SK-N-SH (cell line): ENCODE data around the gene LIMS2. TPM values are rescaled to one million over a fixed set of nuclear protein-coding genes. Genes with fewer than 3 reads are reported as not detected.
A peak's percentile ranks its signal among the peaks of the same experiment; 100 is the strongest.

Experiments used
- CTCF ChIA-PET: fragments of 300-600, 350-600 bp; formaldehyde crosslinking; extraction: SDS; loops from one replicate; lab custom pipeline; 2021; lab: Yijun Ruan, JAX
- POLR2A ChIA-PET: fragments of 350-600 bp; sonication (Branson Sonifier 250); formaldehyde crosslinking; extraction: SDS; loops from one replicate; lab custom pipeline; 2020; ENCODE audit warnings: antibody characterized with exemption, inconsistent platforms; lab: Yijun Ruan, JAX
- DNase-seq: peaks from one replicate; pipeline ENCODE4 v3.0.0; 2012
- H2AFZ ChIP-seq: fragments of 200-600 bp; sonication (generic); 2 replicates; pipeline ENCODE4 v1.8.1; 2016; ENCODE audit warnings: antibody characterized with exemption, mild to moderate bottlenecking, low read depth
- H3F3A ChIP-seq: fragments of 200-600 bp; sonication (generic); replicated peaks from 2 replicates; pipeline ENCODE3; 2016; ENCODE audit warnings: antibody characterized with exemption, mild to moderate bottlenecking; ENCODE audit not compliant: insufficient read depth
- H3K27ac ChIP-seq, 2 experiments: fragments of 200-500 bp in 1 of 2; fragments of 200-600 bp in 1 of 2; sonication (Bioruptor generic) in 1 of 2; sonication (generic), shearing (Covaris generic) in 1 of 2; 2 replicates each; pipeline versions ENCODE4 v1.5.1 to v1.6.1; 2014 to 2016; ENCODE audit warnings: low read depth in 2 of 2, inconsistent platforms in 1 of 2, low read length in 1 of 2, mild to moderate bottlenecking in 1 of 2, mixed read lengths in 1 of 2
- H3K27me3 ChIP-seq: fragments of 200-600 bp; sonication (generic), shearing (Covaris generic); 2 replicates; pipeline ENCODE4 v1.6.1; 2016; ENCODE audit warnings: mixed run types; ENCODE audit not compliant: insufficient read depth
- H3K36me3 ChIP-seq, 2 experiments: fragments of 200-500 bp in 1 of 2; fragments of 200-600 bp in 1 of 2; sonication (Bioruptor generic) in 1 of 2; sonication (generic) in 1 of 2; replicated peaks in 1 of 2; 2 replicates each; pipeline versions ENCODE3 to v1.5.1; 2014 to 2016; ENCODE audit warnings: low read length in 1 of 2, mild to moderate bottlenecking in 1 of 2; ENCODE audit not compliant: insufficient read depth in 2 of 2, control insufficient read depth in 1 of 2
- H3K4me1 ChIP-seq, 2 experiments: fragments of 200-500 bp in 1 of 2; fragments of 200-600 bp in 1 of 2; sonication (Bioruptor generic) in 1 of 2; sonication (generic), shearing (Covaris generic) in 1 of 2; 2 replicates each; pipeline versions ENCODE4 v1.5.1 to v1.6.1; 2014 to 2016; ENCODE audit warnings: low read depth in 1 of 2, low read length in 1 of 2, mixed run types in 1 of 2; ENCODE audit not compliant: insufficient read depth in 2 of 2, control insufficient read depth in 1 of 2
- H3K4me2 ChIP-seq: fragments of 200-600 bp; sonication (generic), shearing (Covaris generic); 2 replicates; pipeline ENCODE4 v1.6.1; 2017; ENCODE audit warnings: mixed run types
- H3K4me3 ChIP-seq, 2 experiments: fragments of 200-500 bp in 1 of 2; fragments of 200-600 bp in 1 of 2; sonication (Bioruptor generic) in 1 of 2; sonication (generic), shearing (Covaris generic) in 1 of 2; 2 replicates each; pipeline versions ENCODE4 v1.5.1 to v1.8.1; 2014 to 2016; ENCODE audit warnings: low read depth in 2 of 2, inconsistent platforms in 1 of 2, low read length in 1 of 2, mild to moderate bottlenecking in 1 of 2, mixed read lengths in 1 of 2, moderate library complexity in 1 of 2
- H3K79me2 ChIP-seq: fragments of 200-600 bp; sonication (generic); 2 replicates; pipeline ENCODE4 v1.8.1; 2017; ENCODE audit warnings: mild to moderate bottlenecking; ENCODE audit not compliant: insufficient read depth
- H3K9ac ChIP-seq: fragments of 200-600 bp; sonication (generic); 2 replicates; pipeline ENCODE4 v1.6.1; 2017; ENCODE audit warnings: mixed run types
- H3K9me2 ChIP-seq: fragments of 200-600 bp; sonication (generic); 2 replicates; pipeline ENCODE4 v1.6.1; 2017; ENCODE audit warnings: mixed run types
- H3K9me3 ChIP-seq: fragments of 200-600 bp; sonication (generic); 2 replicates; pipeline ENCODE4 v1.6.1; 2017; ENCODE audit warnings: mixed run types, mild to moderate bottlenecking, moderate library complexity
- H4K20me1 ChIP-seq: fragments of 200-600 bp; sonication (generic); 2 replicates; pipeline ENCODE4 v1.6.1; 2017; ENCODE audit warnings: mild to moderate bottlenecking, mixed run types; ENCODE audit not compliant: insufficient read depth
- ELF1 ChIP-seq: IDR thresholded peaks from 2 replicates; pipeline ENCODE4 v1.4.0; 2012
- EZH2phosphoT487 ChIP-seq: fragments of 200-600 bp; sonication (generic); IDR thresholded peaks from 2 replicates; pipeline ENCODE4 v1.6.1; 2017; ENCODE audit warnings: low read depth, mixed run types, mild to moderate bottlenecking, antibody characterized with exemption, moderate library complexity, borderline replicate concordance
- FOSL2 ChIP-seq: IDR thresholded peaks from 2 replicates; pipeline ENCODE4 v1.4.0; 2012; ENCODE audit warnings: low read depth, mild to moderate bottlenecking, moderate library complexity, borderline replicate concordance
- FOXJ3 ChIP-seq: sonication (generic); formaldehyde crosslinking; IDR thresholded peaks from 2 replicates; pipeline ENCODE4 v1.5.1; 2020; ENCODE audit warnings: mild to moderate bottlenecking, missing genetic modification reagents
- FOXM1 ChIP-seq: IDR thresholded peaks from 2 replicates; pipeline ENCODE4 v1.4.0; 2012; ENCODE audit warnings: low read depth, mild to moderate bottlenecking
- IRF3 ChIP-seq: fragments of 150-350 bp; IDR thresholded peaks from 2 replicates; pipeline ENCODE4 v1.6.1; 2016; ENCODE audit warnings: mild to moderate bottlenecking, low read depth, low read length
- JUND ChIP-seq: IDR thresholded peaks from 2 replicates; pipeline ENCODE4 v1.4.0; 2012
- NFIC ChIP-seq: IDR thresholded peaks from 2 replicates; pipeline ENCODE4 v1.4.0; 2012; ENCODE audit warnings: borderline replicate concordance
- NRF1 ChIP-seq: IDR thresholded peaks from 2 replicates; pipeline ENCODE4 v1.6.1; 2012; ENCODE audit warnings: low read depth, mild to moderate bottlenecking, low read length
- PBX3 ChIP-seq: IDR thresholded peaks from 2 replicates; pipeline ENCODE4; 2012
- POLR2AphosphoS5 ChIP-seq: IDR thresholded peaks from 2 replicates; pipeline ENCODE4 v1.6.1; 2012; ENCODE audit warnings: low read depth, low read length
- RAD21 ChIP-seq: IDR thresholded peaks from 2 replicates; pipeline ENCODE4 v1.6.1; 2012; ENCODE audit warnings: mild to moderate bottlenecking, low read length
- RFX5 ChIP-seq: IDR thresholded peaks from 2 replicates; pipeline ENCODE4 v1.6.1; 2012; ENCODE audit warnings: mild to moderate bottlenecking, improper control_type of control experiment, low read length
- RXRA ChIP-seq: IDR thresholded peaks from 2 replicates; pipeline ENCODE4 v1.4.0; 2012; ENCODE audit warnings: low read depth, mild to moderate bottlenecking, borderline replicate concordance
- SIN3A ChIP-seq: IDR thresholded peaks from 2 replicates; pipeline ENCODE4 v1.6.1; 2012; ENCODE audit warnings: low read depth, mild to moderate bottlenecking, low read length, moderate library complexity, borderline replicate concordance
- TAF1 ChIP-seq: IDR thresholded peaks from 2 replicates; pipeline ENCODE4 v1.6.1; 2012; ENCODE audit warnings: low read depth, mild to moderate bottlenecking, low read length, moderate library complexity, borderline replicate concordance
- TEAD4 ChIP-seq: IDR thresholded peaks from 2 replicates; pipeline ENCODE4 v1.4.0; 2012; ENCODE audit warnings: mild to moderate bottlenecking, borderline replicate concordance; ENCODE audit not compliant: insufficient read depth
- WGBS: methylation state at CpG from one replicate; pipeline ENCODE4 v1.1.6; 2017; ENCODE audit warnings: low lambda C conversion rate; 5-methylcytosine and 5-hydroxymethylcytosine counted together
- polyA plus RNA-seq, 3 experiments: library from polyadenylated mRNA; depleted of rRNA; stranded (reverse); fragments of >200 nt; gene quantifications; 2 replicates each; pipeline ENCODE4 v1.2.3, GENCODE V29; 2012
- TF ChIP-seq, protein P1 (sequence below): fragments of 150-350 bp; IDR thresholded peaks from 2 replicates; pipeline ENCODE4 v1.6.1; 2017; ENCODE audit warnings: antibody characterized with exemption, low read length, low read depth, borderline replicate concordance
- TF ChIP-seq, protein P2 (sequence below): IDR thresholded peaks from 2 replicates; pipeline ENCODE4 v1.4.0; 2012; ENCODE audit warnings: low read depth

The LIMS2 gene
- polyA plus RNA-seq, 1 of the 3 experiments (the other 2 are of a cell fraction) = 2.7 TPM

DNA sequence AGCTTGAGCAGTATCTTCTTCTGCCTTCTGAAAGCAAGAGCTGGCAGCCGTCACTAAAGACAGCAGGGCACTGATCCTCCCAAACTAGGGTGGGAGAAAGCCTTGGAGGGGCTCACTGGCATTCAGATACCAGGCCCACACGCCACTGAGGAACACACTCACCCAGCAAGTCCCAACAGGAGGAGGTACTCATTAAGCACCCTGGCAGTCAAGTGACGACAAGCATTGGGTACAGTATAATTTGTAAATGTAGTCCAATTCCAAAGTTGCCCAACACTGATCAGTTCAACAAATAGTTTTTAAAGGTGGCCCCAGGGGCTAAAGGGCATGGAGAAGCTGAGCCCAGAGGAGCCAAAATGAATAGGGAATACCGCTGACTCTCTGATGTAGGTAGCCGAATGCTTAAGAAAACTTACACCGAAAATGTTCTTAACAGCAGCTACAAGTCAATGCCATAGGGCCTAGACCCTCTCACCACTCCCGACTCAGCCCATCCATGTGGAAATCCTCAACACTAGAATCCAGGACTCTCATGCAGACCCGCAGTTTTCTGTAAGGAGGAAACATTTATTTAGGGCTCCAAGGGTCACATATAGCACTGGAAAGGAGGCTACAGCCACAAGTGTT is 9.9 kb downstream of the LIMS2 start:
- Histone ChIP-seq H3K36me3 (no peaks in the 10 kb centered on the region), H3K9me2 (no peaks in the 10 kb centered on the region), H3K27ac (no peak overlapping the region), H3K4me1 (peaks cover 0 to 21% of the 10 kb centered on the region in 2 experiments; a peak in 1 of 4 replicates), H4K20me1 (no peaks in the 10 kb centered on the region), H3K4me3 (no peak overlapping the region), H3K79me2 (0 out of 2 replicates have a peak, but pooled peaks cover 3% of the 10 kb centered on the region), H3K9me3 (no peaks in the 10 kb centered on the region), H2AFZ (no peak overlapping the region), H3F3A (no peaks in the 10 kb centered on the region), H3K27me3 (no peaks in the 10 kb centered on the region), H3K9ac (no peak overlapping the region), H3K4me2 (no peak overlapping the region)
- ChIA-PET CTCF (interaction anchor here (1.5 kb wide), 1 partner anchor 13 kb away, joined by 3 read pairs; no protein-coding TSS in a partner anchor), POLR2A (no interaction called here)
- DNase-seq = peak; percentile 2
- TF ChIP-seq TAF1 = no peak
- no peak for TF ChIP-seq IRF3
- no peak for TF ChIP-seq FOSL2
- no peak for TF ChIP-seq RFX5
- TF ChIP-seq JUND = no peak
- TF ChIP-seq TEAD4 = no peak
- TF ChIP-seq, protein P1, sequence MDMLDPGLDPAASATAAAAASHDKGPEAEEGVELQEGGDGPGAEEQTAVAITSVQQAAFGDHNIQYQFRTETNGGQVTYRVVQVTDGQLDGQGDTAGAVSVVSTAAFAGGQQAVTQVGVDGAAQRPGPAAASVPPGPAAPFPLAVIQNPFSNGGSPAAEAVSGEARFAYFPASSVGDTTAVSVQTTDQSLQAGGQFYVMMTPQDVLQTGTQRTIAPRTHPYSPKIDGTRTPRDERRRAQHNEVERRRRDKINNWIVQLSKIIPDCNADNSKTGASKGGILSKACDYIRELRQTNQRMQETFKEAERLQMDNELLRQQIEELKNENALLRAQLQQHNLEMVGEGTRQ = no peak
- no peak for TF ChIP-seq SIN3A
- no peak for TF ChIP-seq NFIC
- TF ChIP-seq ELF1 = no peak
- no peak for TF ChIP-seq NRF1
- TF ChIP-seq PBX3 = no peak
- 72% methylated on average over 8 of the region's 8 CpGs for WGBS

DNA sequence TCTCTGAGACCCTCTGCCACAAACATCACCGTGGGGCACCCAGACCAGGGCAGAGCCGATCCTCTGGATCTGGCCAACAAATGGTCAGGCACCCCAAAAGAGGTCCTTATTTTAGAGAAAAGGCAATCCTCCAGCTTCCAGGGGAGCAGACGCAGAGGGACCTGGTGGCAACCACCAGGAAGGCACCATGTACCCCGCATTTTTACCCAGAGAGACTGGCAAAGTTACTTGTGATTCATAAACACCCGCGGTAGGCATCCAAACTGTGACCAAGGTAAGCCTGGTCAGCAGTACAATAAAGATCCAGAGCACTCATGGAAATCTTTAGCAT is 10.5 kb downstream of the LIMS2 start:
- Histone ChIP-seq H3K9ac (no peak overlapping the region), H4K20me1 (no peaks in the 10 kb centered on the region), H2AFZ (no peak overlapping the region), H3K27ac (no peak overlapping the region), H3K9me2 (no peaks in the 10 kb centered on the region), H3K9me3 (no peaks in the 10 kb centered on the region), H3K4me3 (no peak overlapping the region), H3K27me3 (no peaks in the 10 kb centered on the region), H3K36me3 (no peaks in the 10 kb centered on the region), H3K4me2 (no peak overlapping the region), H3K4me1 (peaks cover 0 to 21% of the 10 kb centered on the region in 2 experiments; a peak in 1 of 4 replicates), H3K79me2 (0 out of 2 replicates have a peak, but pooled peaks cover 3% of the 10 kb centered on the region), H3F3A (no peaks in the 10 kb centered on the region)
- POLR2A ChIA-PET = no interaction called here
- no peak for DNase-seq
- TF ChIP-seq RAD21 = no peak
- no peak for TF ChIP-seq EZH2phosphoT487
- TF ChIP-seq FOSL2 = no peak
- TF ChIP-seq PBX3 = no peak
- no peak for TF ChIP-seq RXRA
- TF ChIP-seq FOXM1 = no peak
- no peak for TF ChIP-seq RFX5
- TF ChIP-seq, protein P2, sequence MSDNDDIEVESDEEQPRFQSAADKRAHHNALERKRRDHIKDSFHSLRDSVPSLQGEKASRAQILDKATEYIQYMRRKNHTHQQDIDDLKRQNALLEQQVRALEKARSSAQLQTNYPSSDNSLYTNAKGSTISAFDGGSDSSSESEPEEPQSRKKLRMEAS = no peak
- no peak for TF ChIP-seq POLR2AphosphoS5
- TF ChIP-seq FOXJ3 (CRISPR knock-in tag) = no peak
- CTCF ChIA-PET = interaction anchor here (1.5 kb wide), 1 partner anchor 13 kb away, joined by 3 read pairs; no protein-coding TSS in a partner anchor
- 92% methylated on average over 2 of the region's 6 CpGs for WGBS
